Ovary (tissue), 3 donors: ENCODE data around the gene DLX3.

Experiments
- CTCF ChIP-seq, 3 donors: fragments of 450-650 bp in 2 of 3; fragments of 200-600 bp in 1 of 3; IDR thresholded peaks; one replicate each; pipeline versions ENCODE4 v1.5.1 to v1.8.0; 2016 to 2022; ENCODE audit warnings: antibody characterized with exemption in 3 of 3, mild to moderate bottlenecking in 1 of 3
- EP300 ChIP-seq: sonication (generic); formaldehyde crosslinking; IDR thresholded peaks from one replicate; pipeline ENCODE4 v1.6.1; 2017; ENCODE audit warnings: antibody characterized with exemption
- POLR2A ChIP-seq: fragments of 450-650 bp; IDR thresholded peaks from one replicate; pipeline ENCODE4 v1.6.1; 2017; ENCODE audit warnings: antibody characterized with exemption, mild to moderate bottlenecking, moderate library complexity
- donor health status: DM: no; HTN: no; CAD: no.

GRCh38 chr17:49975531-49975930 is 19.5 kb downstream of the DLX3 start:
- TF ChIP-seq CTCF (IDR thresholded peaks at IDR 0.05) (no peak), POLR2A (no peak), EP300 (no peak)
